Body of pancreas (tissue), 4 donors: ENCODE measurements around the gene LANCL2. TPM values are rescaled to one million over a fixed set of nuclear protein-coding genes. Genes with fewer than 3 reads are reported as not detected.

Experiments used
- ATAC-seq: fragments of 150-250 bp; one replicate; pipeline ENCODE4 v1.9.1; 2016
- DNase-seq, 4 donors: peaks; one replicate each; pipeline ENCODE4 v3.0.0-alpha.2; 2019
- H3K27ac ChIP-seq, 4 donors: fragments of 200-600 bp; sonication (generic); 1 replicate in 3 of 4; 2 replicates in 1 of 4; pipeline versions ENCODE4 v1.5.1 to v1.6.1; 2016 to 2019; ENCODE audit warnings: mild to moderate bottlenecking in 1 of 4, mixed read lengths in 1 of 4, moderate library complexity in 1 of 4
- H3K27me3 ChIP-seq, 2 donors: fragments of 200-600 bp; sonication (generic); one replicate each; pipeline ENCODE4 v1.6.0; 2016; ENCODE audit warnings: mild to moderate bottlenecking in 1 of 2
- H3K36me3 ChIP-seq, 2 donors: fragments of 200-600 bp; sonication (generic); replicated peaks in 1 of 2; 2 replicates each; pipeline ENCODE4 v1.5.1; 2016; ENCODE audit warnings: low read depth in 2 of 2; ENCODE audit not compliant: insufficient read depth in 1 of 2
- H3K4me1 ChIP-seq: fragments of 200-600 bp; sonication (generic); one replicate; pipeline ENCODE4 v1.6.0; 2016
- H3K4me3 ChIP-seq, 2 donors: fragments of 200-600 bp; sonication (generic); 1 replicate in 1 of 2; 2 replicates in 1 of 2; pipeline ENCODE4 v1.5.1; 2016 to 2019
- H3K9me3 ChIP-seq, 3 donors: fragments of 200-600 bp; sonication (generic); 1 replicate in 2 of 3; 2 replicates in 1 of 3; pipeline ENCODE4 v1.5.1; 2016
- CTCF ChIP-seq, 7 experiments: fragments of 450-650 bp in 4 of 7; fragments of 200-600 bp in 3 of 7; sonication (generic) in 3 of 7; IDR thresholded peaks; one replicate each; pipeline ENCODE4 v1.5.1; 2016 to 2019; ENCODE audit warnings: antibody characterized with exemption in 7 of 7
- POLR2A ChIP-seq, 3 donors: fragments of 450-650 bp; IDR thresholded peaks; one replicate each; pipeline ENCODE4 v1.6.1; 2016; ENCODE audit warnings: antibody characterized with exemption in 3 of 3, mild to moderate bottlenecking in 2 of 3
- whole genome bisulfite sequencing, 2 donors: methylation state at CpG; one replicate each; pipeline ENCODE4 v1.1.5; 2017; 5-methylcytosine and 5-hydroxymethylcytosine counted together
- intact Hi-C: fragments of 100-400 bp; cut with DNase I; formaldehyde crosslinking; loops from one replicate; pipeline ENCODE4 v1.15.1; 2023
- total RNA-seq, 2 donors: library from RNA; depleted of rRNA; stranded (reverse); fragments of >200 nt; gene quantifications; one replicate each; pipeline ENCODE4 v1.1.0, GENCODE V29; 2016

Gene LANCL2
- total RNA-seq, 2 donors from 2014 or later = 4.4 to 10.9 TPM

GRCh38 chr7:55438085-55438756, 73.1 kb downstream of the LANCL2 start:
- Histone ChIP-seq H3K4me1 (no peaks in the 10 kb centered on the region), H3K27me3 (no peaks in the 10 kb centered on the region), H3K36me3 (no peaks in the 10 kb centered on the region), H3K9me3 (no peaks in the 10 kb centered on the region), H3K4me3 (no peak overlapping the region), H3K27ac (no peak overlapping the region)
- no peak for DNase-seq
- ATAC-seq = no peak
- 79 to 85% methylated on average over 13 of the region's 13 CpGs for WGBS, 2 donors
- intact Hi-C loops = no loop called here
- TF ChIP-seq POLR2A (IDR thresholded peaks at IDR 0.05) = no peak
- TF ChIP-seq CTCF (IDR thresholded peaks at IDR 0.05) = no peak

- H3K9me3 ChIP-seq = no peaks in the 10 kb centered on the region
- intact Hi-C loops = no loop called here
- ATAC-seq (no peak), DNase-seq (peak in 2 of 4 donors; percentile 36 to 50)
- TF ChIP-seq POLR2A (IDR thresholded peaks at IDR 0.05) (no peak), CTCF (IDR thresholded peaks at IDR 0.05) (no peak)
- 63 to 72% methylated on average over 19 of the region's 19 CpGs for WGBS, 2 donors
- no peaks in the 10 kb centered on the region for H3K36me3 ChIP-seq
- no peaks in the 10 kb centered on the region for H3K4me1 ChIP-seq
- no peak overlapping the region for H3K4me3 ChIP-seq
- H3K27ac ChIP-seq = no peak overlapping the region
- no peaks in the 10 kb centered on the region for H3K27me3 ChIP-seq
Observed at GRCh38 chr7:55438757-55439525, 73.8 kb downstream of the LANCL2 start.

GRCh38 chr7:55439627-55440026, 74.5 kb downstream of the LANCL2 start:
- no peaks in the 10 kb centered on the region for H3K4me1 ChIP-seq
- DNase-seq (no peak), ATAC-seq (no peak)
- intact Hi-C loops = no loop called here
- 80% methylated on average over 10 of the region's 10 CpGs for WGBS, 2 donors
- TF ChIP-seq CTCF (IDR thresholded peaks at IDR 0.05) (no peak), POLR2A (IDR thresholded peaks at IDR 0.05) (no peak)
- no peaks in the 10 kb centered on the region for H3K36me3 ChIP-seq
- no peaks in the 10 kb centered on the region for H3K9me3 ChIP-seq
- no peak overlapping the region for H3K27ac ChIP-seq
- no peaks in the 10 kb centered on the region for H3K27me3 ChIP-seq
- H3K4me3 ChIP-seq = no peak overlapping the region

GRCh38 chr7:55440040-55440690, 75.0 kb downstream of the LANCL2 start:
- WGBS, 2 donors = 78 to 80% methylated on average over 11 to 13 of the region's 13 CpGs
- no peak for ATAC-seq

More at GRCh38 chr7:55440040-55440690, 75.0 kb downstream of the LANCL2 start:
- Histone ChIP-seq H3K36me3 (no peaks in the 10 kb centered on the region), H3K9me3 (no peaks in the 10 kb centered on the region), H3K27ac (no peak overlapping the region), H3K4me3 (no peak overlapping the region), H3K4me1 (no peaks in the 10 kb centered on the region), H3K27me3 (no peaks in the 10 kb centered on the region)
- intact Hi-C loops = no loop called here
- no peak for TF ChIP-seq POLR2A (IDR thresholded peaks at IDR 0.05)
- TF ChIP-seq CTCF (IDR thresholded peaks at IDR 0.05) = no peak
- DNase-seq = no peak
